ENCODE results near the gene GALC.

GRCh38 chr14:87892763-87893162 lies 100.2 kb downstream of the GALC start:
- TF ChIP-seq, protein P1, sequence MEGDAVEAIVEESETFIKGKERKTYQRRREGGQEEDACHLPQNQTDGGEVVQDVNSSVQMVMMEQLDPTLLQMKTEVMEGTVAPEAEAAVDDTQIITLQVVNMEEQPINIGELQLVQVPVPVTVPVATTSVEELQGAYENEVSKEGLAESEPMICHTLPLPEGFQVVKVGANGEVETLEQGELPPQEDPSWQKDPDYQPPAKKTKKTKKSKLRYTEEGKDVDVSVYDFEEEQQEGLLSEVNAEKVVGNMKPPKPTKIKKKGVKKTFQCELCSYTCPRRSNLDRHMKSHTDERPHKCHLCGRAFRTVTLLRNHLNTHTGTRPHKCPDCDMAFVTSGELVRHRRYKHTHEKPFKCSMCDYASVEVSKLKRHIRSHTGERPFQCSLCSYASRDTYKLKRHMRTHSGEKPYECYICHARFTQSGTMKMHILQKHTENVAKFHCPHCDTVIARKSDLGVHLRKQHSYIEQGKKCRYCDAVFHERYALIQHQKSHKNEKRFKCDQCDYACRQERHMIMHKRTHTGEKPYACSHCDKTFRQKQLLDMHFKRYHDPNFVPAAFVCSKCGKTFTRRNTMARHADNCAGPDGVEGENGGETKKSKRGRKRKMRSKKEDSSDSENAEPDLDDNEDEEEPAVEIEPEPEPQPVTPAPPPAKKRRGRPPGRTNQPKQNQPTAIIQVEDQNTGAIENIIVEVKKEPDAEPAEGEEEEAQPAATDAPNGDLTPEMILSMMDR (IDR thresholded peaks at IDR 0.05) = no peak
- TF ChIP-seq POLR2A (IDR thresholded peaks at IDR 0.05) = no peak

All from thyroid gland (tissue), 4 donors.